Epithelial cell of esophagus (primary cell): Measurements from ENCODE around the gene CALHM3.

Source experiments
- DNase-seq: peaks from one replicate; pipeline ENCODE4 v3.0.0; 2010; ENCODE audit warnings: low read depth
- H3K4me3 ChIP-seq: 2 replicates; pipeline ENCODE4 v1.5.1; 2011; ENCODE audit warnings: mild to moderate bottlenecking, low read length, control low read depth
- CTCF ChIP-seq: IDR thresholded peaks from 2 replicates; pipeline ENCODE4 v1.5.1; 2011; ENCODE audit warnings: low read depth, mild to moderate bottlenecking, low read length, control low read depth, inconsistent platforms; ENCODE audit not compliant: insufficient read depth; ENCODE audit errors: missing control alignments

Gene CALHM3

GRCh38 chr10:103499881-103500280 is 20.8 kb upstream of the CALHM3 start:
- H3K4me3 ChIP-seq, result no peak overlapping the region
- TF ChIP-seq CTCF, result no peak
- no peak for DNase-seq

GRCh38 chr10:103498936-103499638 is 20.0 kb upstream of the CALHM3 start:
- no peak overlapping the region for H3K4me3 ChIP-seq
- no peak for TF ChIP-seq CTCF
- DNase-seq, result no peak

GRCh38 chr10:103497161-103497915 is 18.3 kb upstream of the CALHM3 start:
- no peak overlapping the region for H3K4me3 ChIP-seq
- DNase-seq, result no peak
- TF ChIP-seq CTCF, result no peak

GRCh38 chr10:103495321-103495720 is 16.3 kb upstream of the CALHM3 start:
- DNase-seq, result no peak
- TF ChIP-seq CTCF, result no peak
- no peak overlapping the region for H3K4me3 ChIP-seq

GRCh38 chr10:103493916-103494877 is 15.2 kb upstream of the CALHM3 start:
- H3K4me3 ChIP-seq, result peak overlapping the region; percentile 25
- DNase-seq, result no peak
- TF ChIP-seq CTCF, result no peak

GRCh38 chr10:103493362-103493915 is 14.4 kb upstream of the CALHM3 start, which contains the start of gene NEURL1:
NEURL1 (plus strand) TSS chr10:103493705; CDS start chr10:103494388, 683 bp downstream.
- DNase-seq, result peak; percentile 13
- H3K4me3 ChIP-seq, result peak within 1 kb of the TSS; percentile 25
- no peak for TF ChIP-seq CTCF
